ENCODE data around the gene ETV3L. TPM values are rescaled to one million over a fixed set of nuclear protein-coding genes. Genes with fewer than 3 reads are reported as not detected.
A peak's percentile ranks its signal among the peaks of the same experiment; 100 is the strongest.

Gene ETV3L
- total RNA-seq, 1 experiment from 2014 or later: 0.13 TPM

DNA sequence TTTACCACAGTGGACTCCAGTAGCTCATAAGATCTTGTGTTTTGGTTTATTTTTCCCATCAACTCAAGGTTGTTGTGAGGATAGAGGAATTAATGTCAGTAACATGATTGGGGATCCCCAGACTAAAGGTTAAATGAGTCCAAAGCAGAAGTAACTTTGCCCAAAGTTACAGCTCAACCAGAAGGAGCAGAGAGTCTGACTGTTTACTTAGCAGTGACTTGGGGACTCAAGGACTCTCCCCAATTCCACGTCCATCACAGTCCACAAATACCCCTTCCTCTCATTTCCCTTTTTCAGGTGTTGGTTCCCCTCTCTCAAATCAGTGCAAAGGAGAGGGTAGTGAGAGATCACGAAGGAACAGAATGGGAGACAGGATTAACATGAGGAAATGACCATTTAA is 42.6 kb upstream of the ETV3L start (continued):
- no peak for TF ChIP-seq NR3C1 (CRISPR knock-in tag; conservative IDR thresholded peaks at IDR 0.05; ENCODE audit: low read depth)
- no peak for TF ChIP-seq FOXP1 (CRISPR knock-in tag; IDR thresholded peaks at IDR 0.05; ENCODE audit: borderline replicate concordance)
- TF ChIP-seq, protein P1, sequence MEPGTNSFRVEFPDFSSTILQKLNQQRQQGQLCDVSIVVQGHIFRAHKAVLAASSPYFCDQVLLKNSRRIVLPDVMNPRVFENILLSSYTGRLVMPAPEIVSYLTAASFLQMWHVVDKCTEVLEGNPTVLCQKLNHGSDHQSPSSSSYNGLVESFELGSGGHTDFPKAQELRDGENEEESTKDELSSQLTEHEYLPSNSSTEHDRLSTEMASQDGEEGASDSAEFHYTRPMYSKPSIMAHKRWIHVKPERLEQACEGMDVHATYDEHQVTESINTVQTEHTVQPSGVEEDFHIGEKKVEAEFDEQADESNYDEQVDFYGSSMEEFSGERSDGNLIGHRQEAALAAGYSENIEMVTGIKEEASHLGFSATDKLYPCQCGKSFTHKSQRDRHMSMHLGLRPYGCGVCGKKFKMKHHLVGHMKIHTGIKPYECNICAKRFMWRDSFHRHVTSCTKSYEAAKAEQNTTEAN (CRISPR knock-in tag; IDR thresholded peaks at IDR 0.05): no peak
- TF ChIP-seq, protein P2, sequence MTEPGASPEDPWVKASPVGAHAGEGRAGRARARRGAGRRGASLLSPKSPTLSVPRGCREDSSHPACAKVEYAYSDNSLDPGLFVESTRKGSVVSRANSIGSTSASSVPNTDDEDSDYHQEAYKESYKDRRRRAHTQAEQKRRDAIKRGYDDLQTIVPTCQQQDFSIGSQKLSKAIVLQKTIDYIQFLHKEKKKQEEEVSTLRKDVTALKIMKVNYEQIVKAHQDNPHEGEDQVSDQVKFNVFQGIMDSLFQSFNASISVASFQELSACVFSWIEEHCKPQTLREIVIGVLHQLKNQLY (CRISPR knock-in tag; IDR thresholded peaks at IDR 0.05): no peak
- TF ChIP-seq, protein P3, sequence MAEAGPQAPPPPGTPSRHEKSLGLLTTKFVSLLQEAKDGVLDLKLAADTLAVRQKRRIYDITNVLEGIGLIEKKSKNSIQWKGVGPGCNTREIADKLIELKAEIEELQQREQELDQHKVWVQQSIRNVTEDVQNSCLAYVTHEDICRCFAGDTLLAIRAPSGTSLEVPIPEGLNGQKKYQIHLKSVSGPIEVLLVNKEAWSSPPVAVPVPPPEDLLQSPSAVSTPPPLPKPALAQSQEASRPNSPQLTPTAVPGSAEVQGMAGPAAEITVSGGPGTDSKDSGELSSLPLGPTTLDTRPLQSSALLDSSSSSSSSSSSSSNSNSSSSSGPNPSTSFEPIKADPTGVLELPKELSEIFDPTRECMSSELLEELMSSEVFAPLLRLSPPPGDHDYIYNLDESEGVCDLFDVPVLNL (CRISPR knock-in tag; IDR thresholded peaks at IDR 0.05; ENCODE audit: borderline replicate concordance, low read depth): no peak
- TF ChIP-seq, protein P4, sequence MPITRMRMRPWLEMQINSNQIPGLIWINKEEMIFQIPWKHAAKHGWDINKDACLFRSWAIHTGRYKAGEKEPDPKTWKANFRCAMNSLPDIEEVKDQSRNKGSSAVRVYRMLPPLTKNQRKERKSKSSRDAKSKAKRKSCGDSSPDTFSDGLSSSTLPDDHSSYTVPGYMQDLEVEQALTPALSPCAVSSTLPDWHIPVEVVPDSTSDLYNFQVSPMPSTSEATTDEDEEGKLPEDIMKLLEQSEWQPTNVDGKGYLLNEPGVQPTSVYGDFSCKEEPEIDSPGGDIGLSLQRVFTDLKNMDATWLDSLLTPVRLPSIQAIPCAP (CRISPR knock-in tag; IDR thresholded peaks at IDR 0.05): no peak
- no peak for TF ChIP-seq NR2C2 (CRISPR knock-in tag; IDR thresholded peaks at IDR 0.05)
- TF ChIP-seq CREB1 (CRISPR knock-in tag; IDR thresholded peaks at IDR 0.05): no peak

DNA sequence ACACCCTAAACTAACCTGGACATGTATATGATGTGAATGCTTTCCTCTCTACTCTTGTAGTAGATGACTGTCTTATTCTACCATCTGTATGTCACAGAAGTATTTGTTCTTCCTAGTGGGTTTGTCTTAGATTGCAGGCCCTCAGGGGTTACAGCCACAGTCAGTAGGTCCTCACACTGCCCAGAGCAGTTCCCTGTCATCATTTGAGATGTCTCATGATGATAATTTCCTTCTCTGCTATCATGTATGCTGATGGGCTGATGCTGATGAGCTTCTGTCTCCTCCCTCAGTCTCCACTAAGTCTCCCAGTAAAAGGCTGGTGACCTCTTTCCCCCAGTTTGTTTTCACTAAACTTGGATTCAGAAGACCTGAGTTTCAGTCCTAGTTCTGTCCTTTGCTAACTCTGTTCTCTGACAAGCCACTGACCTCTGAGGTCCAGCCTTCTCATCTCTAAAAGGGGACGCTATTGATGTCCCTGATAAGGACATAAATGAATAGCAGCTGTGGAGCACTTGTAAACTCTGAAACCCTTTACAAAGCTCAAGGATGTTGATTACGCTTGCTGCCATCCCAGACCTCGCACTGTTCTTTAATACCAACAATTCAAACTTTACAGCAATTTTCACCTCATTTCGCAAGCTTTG is 41.7 kb upstream of the ETV3L start:
- H3K4me3 Mint-ChIP-seq: no peak overlapping the region
- H3K9me3 Mint-ChIP-seq: no peaks in the 10 kb centered on the region

More for the DNA sequence above, 41.7 kb upstream of the ETV3L start:
- POLR2A ChIA-PET: no interaction called here
- no peak for ATAC-seq
- no peaks in the 10 kb centered on the region for H3K36me3 Mint-ChIP-seq
- H3K27ac Mint-ChIP-seq: peak overlapping the region; percentile 10; the same call in 1 of the 2 replicates
- H3K27me3 Mint-ChIP-seq (ENCODE audit: low read depth): peaks cover 6% of the 10 kb centered on the region
- H3K4me1 Mint-ChIP-seq: peaks cover 54% of the 10 kb centered on the region
- CTCF ChIA-PET: interaction anchor here (9.2 to 9.6 kb wide), 2 partner anchors 15 to 51 kb away, joined by 85 to 114 read pairs; no protein-coding TSS in a partner anchor
- TF ChIP-seq NR1H2 (CRISPR knock-in tag; IDR thresholded peaks at IDR 0.05) (no peak), RELA (CRISPR knock-in tag; IDR thresholded peaks at IDR 0.05; ENCODE audit: borderline replicate concordance) (no peak), OVOL2 (CRISPR knock-in tag; IDR thresholded peaks at IDR 0.05; ENCODE audit: borderline replicate concordance) (no peak), ZNF317 (CRISPR knock-in tag; IDR thresholded peaks at IDR 0.05; ENCODE audit: borderline replicate concordance, low read depth) (no peak), JUN (CRISPR knock-in tag; IDR thresholded peaks at IDR 0.05) (no peak), TEAD1 (CRISPR knock-in tag; IDR thresholded peaks at IDR 0.05) (no peak)
- TF ChIP-seq, protein P5, sequence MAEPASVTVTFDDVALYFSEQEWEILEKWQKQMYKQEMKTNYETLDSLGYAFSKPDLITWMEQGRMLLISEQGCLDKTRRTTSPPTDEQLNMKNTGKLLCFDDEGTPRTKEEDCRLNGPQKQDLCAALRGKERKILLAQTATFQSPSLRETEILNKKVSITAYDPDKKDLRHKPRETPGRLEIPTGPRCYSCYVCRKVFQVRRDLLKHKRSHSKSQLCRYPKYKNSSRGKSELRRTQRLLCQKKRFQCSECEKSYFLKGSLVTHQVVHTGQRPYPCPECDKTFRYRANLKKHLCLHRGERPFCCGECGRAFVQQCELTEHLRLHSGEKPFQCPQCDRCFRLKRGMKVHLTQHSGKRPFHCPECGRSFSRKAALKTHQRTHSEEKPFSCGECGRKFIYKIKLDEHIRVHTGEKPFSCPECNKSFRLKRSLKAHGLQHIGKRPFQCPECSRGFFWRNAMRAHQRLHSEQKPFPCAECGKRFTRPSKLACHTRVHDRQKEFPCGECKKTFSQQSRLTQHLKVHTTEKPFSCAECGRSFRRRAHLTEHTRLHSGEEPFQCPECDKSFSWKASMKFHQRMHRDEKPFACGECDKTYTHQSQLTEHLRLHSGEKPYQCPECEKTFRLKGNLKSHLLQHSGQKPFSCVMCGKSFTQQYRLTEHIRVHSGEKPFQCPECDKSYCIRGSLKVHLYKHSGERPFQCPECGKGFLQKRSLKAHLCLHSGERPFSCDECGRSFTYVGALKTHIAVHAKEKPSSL (CRISPR knock-in tag; conservative IDR thresholded peaks at IDR 0.05): no peak
- TF ChIP-seq, protein P6, sequence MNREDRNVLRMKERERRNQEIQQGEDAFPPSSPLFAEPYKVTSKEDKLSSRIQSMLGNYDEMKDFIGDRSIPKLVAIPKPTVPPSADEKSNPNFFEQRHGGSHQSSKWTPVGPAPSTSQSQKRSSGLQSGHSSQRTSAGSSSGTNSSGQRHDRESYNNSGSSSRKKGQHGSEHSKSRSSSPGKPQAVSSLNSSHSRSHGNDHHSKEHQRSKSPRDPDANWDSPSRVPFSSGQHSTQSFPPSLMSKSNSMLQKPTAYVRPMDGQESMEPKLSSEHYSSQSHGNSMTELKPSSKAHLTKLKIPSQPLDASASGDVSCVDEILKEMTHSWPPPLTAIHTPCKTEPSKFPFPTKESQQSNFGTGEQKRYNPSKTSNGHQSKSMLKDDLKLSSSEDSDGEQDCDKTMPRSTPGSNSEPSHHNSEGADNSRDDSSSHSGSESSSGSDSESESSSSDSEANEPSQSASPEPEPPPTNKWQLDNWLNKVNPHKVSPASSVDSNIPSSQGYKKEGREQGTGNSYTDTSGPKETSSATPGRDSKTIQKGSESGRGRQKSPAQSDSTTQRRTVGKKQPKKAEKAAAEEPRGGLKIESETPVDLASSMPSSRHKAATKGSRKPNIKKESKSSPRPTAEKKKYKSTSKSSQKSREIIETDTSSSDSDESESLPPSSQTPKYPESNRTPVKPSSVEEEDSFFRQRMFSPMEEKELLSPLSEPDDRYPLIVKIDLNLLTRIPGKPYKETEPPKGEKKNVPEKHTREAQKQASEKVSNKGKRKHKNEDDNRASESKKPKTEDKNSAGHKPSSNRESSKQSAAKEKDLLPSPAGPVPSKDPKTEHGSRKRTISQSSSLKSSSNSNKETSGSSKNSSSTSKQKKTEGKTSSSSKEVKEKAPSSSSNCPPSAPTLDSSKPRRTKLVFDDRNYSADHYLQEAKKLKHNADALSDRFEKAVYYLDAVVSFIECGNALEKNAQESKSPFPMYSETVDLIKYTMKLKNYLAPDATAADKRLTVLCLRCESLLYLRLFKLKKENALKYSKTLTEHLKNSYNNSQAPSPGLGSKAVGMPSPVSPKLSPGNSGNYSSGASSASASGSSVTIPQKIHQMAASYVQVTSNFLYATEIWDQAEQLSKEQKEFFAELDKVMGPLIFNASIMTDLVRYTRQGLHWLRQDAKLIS (CRISPR knock-in tag; IDR thresholded peaks at IDR 0.05; ENCODE audit: borderline replicate concordance): no peak
- TF ChIP-seq, protein P7, sequence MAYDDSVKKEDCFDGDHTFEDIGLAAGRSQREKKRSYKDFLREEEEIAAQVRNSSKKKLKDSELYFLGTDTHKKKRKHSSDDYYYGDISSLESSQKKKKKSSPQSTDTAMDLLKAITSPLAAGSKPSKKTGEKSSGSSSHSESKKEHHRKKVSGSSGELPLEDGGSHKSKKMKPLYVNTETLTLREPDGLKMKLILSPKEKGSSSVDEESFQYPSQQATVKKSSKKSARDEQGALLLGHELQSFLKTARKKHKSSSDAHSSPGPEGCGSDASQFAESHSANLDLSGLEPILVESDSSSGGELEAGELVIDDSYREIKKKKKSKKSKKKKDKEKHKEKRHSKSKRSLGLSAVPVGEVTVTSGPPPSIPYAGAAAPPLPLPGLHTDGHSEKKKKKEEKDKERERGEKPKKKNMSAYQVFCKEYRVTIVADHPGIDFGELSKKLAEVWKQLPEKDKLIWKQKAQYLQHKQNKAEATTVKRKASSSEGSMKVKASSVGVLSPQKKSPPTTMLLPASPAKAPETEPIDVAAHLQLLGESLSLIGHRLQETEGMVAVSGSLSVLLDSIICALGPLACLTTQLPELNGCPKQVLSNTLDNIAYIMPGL (CRISPR knock-in tag; IDR thresholded peaks at IDR 0.05): no peak
- DNase-seq (ENCODE audit: low spot score): no peak
